Measurements from ENCODE around the gene ZBTB16.

ZBTB16 gene

GRCh38 chr11:114219559-114220349 lies 160.2 kb downstream of the ZBTB16 start:
- DNase-seq, result no peak

GRCh38 chr11:114221037-114221436 lies 161.5 kb downstream of the ZBTB16 start:
- DNase-seq, result no peak

- DNase-seq, result no peak
Observed at GRCh38 chr11:114225661-114226060, 166.2 kb downstream of the ZBTB16 start.

- no peak for DNase-seq
Observed at GRCh38 chr11:114226356-114226755, 166.8 kb downstream of the ZBTB16 start.

DNA sequence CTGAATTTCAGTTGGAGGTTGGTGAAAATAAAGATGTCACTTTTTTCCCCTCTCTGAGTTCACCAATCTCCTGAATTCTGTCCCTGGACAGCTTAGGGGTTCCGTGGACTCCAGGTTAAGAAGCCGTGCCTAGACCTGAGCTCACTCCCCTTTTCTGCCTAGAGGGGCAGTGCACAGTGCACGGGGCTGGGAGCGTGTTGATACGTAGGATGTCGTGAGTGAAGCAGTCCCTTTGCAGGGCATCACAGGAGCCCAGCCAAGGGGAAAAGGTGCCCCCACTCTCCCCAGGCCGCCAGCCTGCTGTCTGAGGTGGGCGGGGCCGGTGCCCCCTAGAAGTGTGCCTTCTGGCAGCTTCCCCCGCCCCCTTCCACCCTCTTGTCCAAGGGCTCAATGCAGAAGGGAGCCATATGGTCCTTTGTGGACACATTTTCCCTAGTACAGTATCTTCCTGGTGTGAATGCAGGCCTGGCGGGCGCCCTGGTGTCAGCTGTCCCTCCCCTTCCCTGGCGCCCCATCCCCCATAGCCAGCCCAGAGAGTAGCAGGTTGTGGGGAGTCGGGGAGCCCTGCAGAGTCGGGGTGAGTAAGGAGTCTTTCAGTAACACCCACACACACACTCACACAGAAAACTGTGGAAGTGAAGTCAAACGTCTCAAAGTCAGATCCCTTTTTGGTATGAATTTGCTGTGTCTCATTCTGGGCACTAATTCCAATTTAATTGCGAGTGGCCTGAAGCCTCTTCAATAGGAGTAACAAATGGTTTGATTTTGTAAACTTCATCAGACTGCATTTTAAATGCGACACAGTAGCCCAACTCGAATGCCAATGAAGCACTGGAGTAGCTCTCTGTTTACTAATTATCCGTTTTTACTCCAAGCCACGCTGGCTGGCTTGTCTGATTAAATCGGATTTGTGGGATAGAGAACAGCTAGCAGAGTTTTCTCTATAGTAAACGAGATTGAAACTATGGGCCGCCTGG lies 169.2 kb downstream of the ZBTB16 start:
- DNase-seq, result no peak

DNA sequence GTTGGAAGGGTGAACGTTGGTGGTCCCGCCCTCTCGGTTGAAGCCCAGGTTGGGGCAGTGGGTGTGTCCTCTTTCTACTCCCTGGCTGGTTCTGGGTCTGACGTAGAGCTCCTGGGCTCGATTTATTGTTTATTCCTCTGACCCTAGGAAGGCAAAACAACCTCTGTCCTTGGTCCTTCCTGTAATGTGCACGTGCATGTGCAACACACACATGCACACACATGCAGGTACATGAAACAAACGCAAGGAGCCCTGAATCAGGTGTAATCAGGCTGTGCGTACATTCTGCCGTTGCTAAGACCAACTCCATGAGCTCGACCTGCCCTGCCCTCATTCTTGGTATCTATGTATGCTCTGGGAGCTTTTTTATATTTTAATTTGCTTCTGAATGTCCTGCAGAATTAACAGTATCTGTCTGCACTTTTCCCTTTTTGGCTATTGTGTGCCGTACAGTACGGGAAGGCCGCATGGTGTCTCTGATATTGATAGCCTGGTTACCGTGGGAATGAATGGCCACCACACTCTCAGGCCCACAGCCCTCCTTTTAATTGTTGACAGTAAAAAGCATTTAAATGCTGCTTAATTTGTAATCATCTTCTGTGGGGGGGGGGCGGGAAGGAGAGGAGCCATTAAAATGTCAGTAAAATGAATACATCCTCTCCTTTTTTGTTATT lies 170.7 kb downstream of the ZBTB16 start:
- no peak for DNase-seq

GRCh38 chr11:114232400-114233059 lies 173.0 kb downstream of the ZBTB16 start:
- DNase-seq, result no peak

DNA sequence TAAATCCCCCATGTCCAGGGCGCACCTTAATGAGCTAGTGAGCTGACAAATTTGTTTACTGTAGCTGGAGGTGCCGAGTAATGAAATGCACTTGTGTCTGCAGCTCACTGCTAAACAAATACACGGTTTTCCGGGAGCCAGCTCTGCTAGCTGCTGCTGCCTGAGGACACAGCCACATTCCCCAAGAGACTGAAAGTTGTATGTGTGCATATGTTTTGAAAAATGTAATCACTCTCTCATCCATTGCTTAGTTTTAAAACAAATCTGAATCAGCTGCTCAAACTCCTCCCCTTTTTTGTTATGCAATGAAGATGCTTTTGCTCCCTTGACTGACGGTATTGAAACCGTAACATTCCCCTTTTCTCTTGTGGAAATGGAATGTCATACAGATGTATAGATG lies 174.2 kb downstream of the ZBTB16 start:
- no peak for DNase-seq

GRCh38 chr11:114236829-114237228 lies 177.3 kb downstream of the ZBTB16 start:
- no peak for DNase-seq

DNA sequence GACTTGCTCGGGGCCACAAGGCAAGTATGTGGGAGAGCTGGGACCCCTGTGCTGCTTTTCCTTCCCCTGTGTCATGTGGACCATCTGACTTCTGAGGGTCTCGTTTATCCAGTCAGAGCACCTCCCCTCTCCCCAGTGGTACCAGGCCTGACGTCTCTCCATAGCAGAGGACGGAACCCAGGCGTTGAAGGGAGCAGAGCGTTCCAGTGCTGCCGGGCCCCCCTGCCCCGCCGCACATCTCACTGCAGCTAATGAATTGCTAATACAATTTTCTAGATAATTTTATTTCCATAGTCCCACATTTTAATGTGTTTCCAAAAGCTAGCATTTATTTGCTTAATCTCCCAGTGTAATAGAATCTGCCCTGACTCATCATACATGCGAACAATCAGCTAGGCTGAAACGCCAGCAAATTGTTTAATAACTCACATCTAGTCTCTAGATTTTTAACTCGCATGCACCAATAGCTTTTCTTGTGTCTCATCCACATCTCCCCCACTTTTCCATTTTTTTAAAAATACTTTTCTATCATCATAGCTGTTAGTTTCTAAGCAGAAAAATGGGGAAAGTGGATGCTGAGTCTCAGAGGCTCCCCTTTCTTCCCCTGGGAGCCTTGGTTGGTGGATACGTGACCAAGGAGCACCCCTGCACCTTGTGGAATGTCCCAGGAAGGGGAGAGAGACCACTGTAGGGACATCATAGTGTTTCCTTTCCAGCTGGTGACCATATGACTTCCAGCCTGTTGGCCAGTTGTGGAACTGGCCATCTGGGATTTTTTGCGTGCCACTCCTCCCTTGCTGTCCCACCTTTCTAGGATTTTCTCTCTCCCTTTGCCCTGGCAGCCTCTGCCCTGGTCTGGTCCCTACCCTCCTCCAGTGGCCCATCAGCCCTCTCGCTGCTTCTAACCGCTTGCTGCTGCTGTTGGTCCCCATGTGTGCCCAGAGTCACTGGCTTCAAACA lies 178.1 kb downstream of the ZBTB16 start:
- DNase-seq, result no peak

GRCh38 chr11:114239753-114240161 lies 180.2 kb downstream of the ZBTB16 start:
- no peak for DNase-seq

DNA sequence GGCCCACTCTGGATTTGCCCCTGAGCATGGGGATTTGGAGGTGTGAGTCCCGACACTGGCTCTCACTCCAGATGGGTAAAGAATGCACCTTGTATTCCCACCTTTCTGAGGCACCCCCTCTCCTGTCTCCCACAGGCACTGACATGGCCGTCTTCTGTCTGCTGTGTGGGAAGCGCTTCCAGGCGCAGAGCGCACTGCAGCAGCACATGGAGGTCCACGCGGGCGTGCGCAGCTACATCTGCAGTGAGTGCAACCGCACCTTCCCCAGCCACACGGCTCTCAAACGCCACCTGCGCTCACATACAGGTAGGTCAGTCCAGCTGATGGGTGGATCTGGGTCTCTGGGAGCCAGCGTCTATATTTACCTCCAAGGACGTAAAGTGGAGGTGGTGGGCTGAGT lies 182.5 kb downstream of the ZBTB16 start:
- no peak for DNase-seq

GRCh38 chr11:114243461-114244372 lies 184.2 kb downstream of the ZBTB16 start:
- no peak for DNase-seq

DNA sequence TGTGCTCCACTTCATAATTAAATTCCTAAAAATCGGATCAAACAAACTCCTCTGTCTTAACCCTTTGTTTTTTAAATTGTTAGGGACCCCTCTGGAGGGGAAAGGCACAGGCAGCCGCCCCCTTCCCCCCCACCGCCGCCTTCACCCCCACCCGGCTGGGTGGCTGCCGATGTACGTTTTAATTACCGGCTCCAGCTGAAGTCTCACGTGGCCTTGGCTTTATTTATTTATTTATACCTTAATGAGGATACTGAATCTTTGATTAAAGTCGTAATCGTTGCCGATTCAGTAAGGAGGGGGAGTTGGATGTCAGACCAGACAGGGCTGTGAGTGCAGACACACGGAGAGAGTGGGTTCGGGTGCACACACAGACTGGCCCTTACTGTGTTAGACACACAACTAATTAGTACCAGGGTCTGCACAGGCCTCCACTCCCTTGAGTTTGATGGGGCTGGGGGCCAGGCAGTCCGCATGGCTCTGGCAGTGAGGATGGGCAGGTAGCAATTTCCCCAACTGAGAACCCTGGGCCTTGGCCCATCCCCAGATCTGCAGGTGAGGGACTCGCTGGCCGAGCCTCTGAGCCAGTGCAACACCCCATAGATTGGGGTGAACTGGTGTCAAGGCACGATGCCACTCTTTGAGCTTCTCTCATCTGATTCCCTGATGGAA lies 185.3 kb downstream of the ZBTB16 start:
- DNase-seq, result no peak

GRCh38 chr11:114246321-114247069 lies 187.0 kb downstream of the ZBTB16 start:
- DNase-seq, result no peak

- no peak for DNase-seq
Observed at GRCh38 chr11:114247070-114247789, 187.7 kb downstream of the ZBTB16 start.

DNA sequence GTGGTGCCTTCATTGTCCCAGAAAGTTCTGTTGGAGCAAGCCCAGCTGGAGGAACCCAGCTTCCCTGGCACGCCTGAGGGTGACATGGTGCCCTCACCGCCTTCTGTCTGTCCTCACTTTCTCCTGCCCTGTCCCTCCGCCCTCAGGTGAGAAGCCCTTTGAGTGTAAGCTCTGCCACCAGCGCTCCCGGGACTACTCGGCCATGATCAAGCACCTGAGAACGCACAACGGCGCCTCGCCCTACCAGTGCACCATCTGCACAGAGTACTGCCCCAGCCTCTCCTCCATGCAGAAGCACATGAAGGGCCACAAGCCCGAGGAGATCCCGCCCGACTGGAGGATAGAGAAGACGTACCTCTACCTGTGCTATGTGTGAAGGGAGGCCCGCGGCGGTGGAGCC lies 190.7 kb downstream of the ZBTB16 start:
- no peak for DNase-seq

All from stimulated activated CD4-positive, alpha-beta T cell treated with anti-CD3 and anti-CD28 coated beads, Interleukin-4, amount 100 ng/mL, for 1 hour (primary cell).